OCI-LY1 (cell line): ENCODE results near the gene SIM2.

Experiments used
- CTCF ChIP-seq: fragments of 200-600 bp; sonication (generic), shearing (Covaris generic); IDR thresholded peaks from 2 replicates; pipeline ENCODE4 v1.5.1; 2017; ENCODE audit warnings: mild to moderate bottlenecking, antibody characterized with exemption, low read length, moderate library complexity, mixed read lengths
- EZH2 ChIP-seq: fragments of 200-600 bp; sonication (generic), shearing (Covaris generic); IDR thresholded peaks from 2 replicates; pipeline ENCODE4 v1.8.0; 2017; ENCODE audit warnings: borderline replicate concordance, mixed run types, mild to moderate bottlenecking, antibody characterized with exemption, low read length, moderate library complexity, mixed read lengths

- TF ChIP-seq CTCF = no peak
- no peak for TF ChIP-seq EZH2
Observed at GRCh38 chr21:36719614-36720013, 20.7 kb downstream of the SIM2 start.
